CD14-positive monocyte (primary cell): Measurements from ENCODE around the gene CDKAL1. TPM values are rescaled to one million over a fixed set of nuclear protein-coding genes. Genes with fewer than 3 reads are reported as not detected.

Source experiments
- DNase-seq, 3 donors: peaks; one replicate each; pipeline ENCODE4 v3.0.0-alpha.2; 2011 to 2022
- H2AFZ ChIP-seq: 2 replicates; pipeline ENCODE4 v1.6.0; 2012; ENCODE audit warnings: mild to moderate bottlenecking, low read depth, low read length, inconsistent platforms; ENCODE audit not compliant: insufficient read depth, poor library complexity, severe bottlenecking
- H3K27ac ChIP-seq, 2 donors: 1 replicate in 1 of 2; 2 replicates in 1 of 2; pipeline ENCODE4 v1.5.1; 2012 to 2013; ENCODE audit warnings: low read length in 2 of 2, control low read depth in 1 of 2, inconsistent platforms in 1 of 2, low read depth in 1 of 2, mild to moderate bottlenecking in 1 of 2
- H3K27me3 ChIP-seq, 2 donors: one replicate each; pipeline versions ENCODE4 v1.6.0 to v1.6.1; 2011 to 2013; ENCODE audit warnings: low read length in 2 of 2; ENCODE audit not compliant: control insufficient read depth in 2 of 2, insufficient read depth in 2 of 2
- H3K36me3 ChIP-seq, 2 donors: replicated peaks in 1 of 2; 1 replicate in 1 of 2; 2 replicates in 1 of 2; pipeline versions ENCODE4 v1.5.1 to v1.6.1; 2012 to 2013; ENCODE audit warnings: low read length in 2 of 2, control low read depth in 1 of 2, inconsistent platforms in 1 of 2, mild to moderate bottlenecking in 1 of 2; ENCODE audit not compliant: insufficient read depth in 2 of 2, control insufficient read depth in 1 of 2
- H3K4me1 ChIP-seq, 2 donors: 1 replicate in 1 of 2; 2 replicates in 1 of 2; pipeline versions ENCODE4 v1.5.1 to v1.6.1; 2012 to 2013; ENCODE audit warnings: low read length in 2 of 2, control low read depth in 1 of 2, inconsistent platforms in 1 of 2, mild to moderate bottlenecking in 1 of 2, moderate library complexity in 1 of 2; ENCODE audit not compliant: insufficient read depth in 2 of 2, control insufficient read depth in 1 of 2
- H3K4me2 ChIP-seq: replicated peaks from 2 replicates; pipeline ENCODE3; 2012; ENCODE audit warnings: low read length, moderate library complexity, mild to moderate bottlenecking; ENCODE audit not compliant: poor library complexity, severe bottlenecking; ENCODE audit errors: extremely low read depth
- H3K4me3 ChIP-seq, 3 experiments: fragments of 200-600 bp in 1 of 3; sonication (generic) in 1 of 3; replicated peaks in 1 of 3; 1 replicate in 2 of 3; 2 replicates in 1 of 3; pipeline ENCODE4 v1.5.1; 2011 to 2013; ENCODE audit warnings: low read length in 3 of 3, mild to moderate bottlenecking in 3 of 3, control low read depth in 2 of 3, low read depth in 2 of 3, inconsistent platforms in 1 of 3, moderate library complexity in 1 of 3
- H3K79me2 ChIP-seq: 2 replicates; pipeline ENCODE4 v1.6.0; 2012; ENCODE audit warnings: mild to moderate bottlenecking, control low read depth, inconsistent platforms, low read length, moderate library complexity; ENCODE audit not compliant: insufficient read depth
- H3K9ac ChIP-seq: 2 replicates; pipeline ENCODE4 v1.6.0; 2017; ENCODE audit warnings: low read length, mild to moderate bottlenecking; ENCODE audit not compliant: insufficient read depth, poor library complexity, severe bottlenecking
- H3K9me3 ChIP-seq, 2 donors: replicated peaks in 1 of 2; 1 replicate in 1 of 2; 2 replicates in 1 of 2; pipeline versions ENCODE4 v1.5.1 to v1.6.1; 2012 to 2013; ENCODE audit warnings: low read length in 2 of 2, control low read depth in 1 of 2; ENCODE audit not compliant: control insufficient read depth in 1 of 2, insufficient read depth in 1 of 2
- H4K20me1 ChIP-seq: 2 replicates; pipeline ENCODE4 v1.6.0; 2012; ENCODE audit warnings: mild to moderate bottlenecking, low read length, control low read depth, moderate library complexity; ENCODE audit not compliant: insufficient read depth
- H3K27ac Mint-ChIP-seq, 7 donors: one replicate each; pipeline ENCODE4 v1.8.0; 2020; ENCODE audit warnings: mild to moderate bottlenecking in 7 of 7, mixed read lengths in 7 of 7, moderate library complexity in 6 of 7, inconsistent platforms in 2 of 7
- H3K27me3 Mint-ChIP-seq, 3 donors: one replicate each; pipeline ENCODE4 v1.8.0; 2021 to 2022; ENCODE audit warnings: low read depth in 3 of 3, mild to moderate bottlenecking in 3 of 3, mixed read lengths in 3 of 3, moderate library complexity in 3 of 3, inconsistent platforms in 1 of 3
- H3K36me3 Mint-ChIP-seq, 2 donors: one replicate each; pipeline ENCODE4 v1.8.0; 2020; ENCODE audit warnings: mixed read lengths in 2 of 2, inconsistent platforms in 1 of 2, mild to moderate bottlenecking in 1 of 2
- H3K4me1 Mint-ChIP-seq: one replicate; pipeline ENCODE4 v1.8.0; 2020; ENCODE audit warnings: mild to moderate bottlenecking, mixed read lengths
- H3K4me3 Mint-ChIP-seq, 2 donors: one replicate each; pipeline ENCODE4 v1.8.0; 2020; ENCODE audit warnings: mild to moderate bottlenecking in 2 of 2, mixed read lengths in 2 of 2, moderate library complexity in 1 of 2
- H3K9me3 Mint-ChIP-seq, 7 donors: one replicate each; pipeline ENCODE4 v1.8.0; 2020 to 2022; ENCODE audit warnings: mixed read lengths in 7 of 7, mild to moderate bottlenecking in 6 of 7, moderate library complexity in 6 of 7, inconsistent platforms in 2 of 7
- CTCF ChIP-seq: fragments of 200-600 bp; IDR thresholded peaks from one replicate; pipeline ENCODE4 v1.8.0; 2022; ENCODE audit warnings: antibody characterized with exemption, mild to moderate bottlenecking
- WGBS: methylation state at CpG from one replicate; pipeline ENCODE4 v1.1.5; 2013; ENCODE audit warnings: missing lambda C conversion rate; ENCODE audit not compliant: insufficient coverage; 5-methylcytosine and 5-hydroxymethylcytosine counted together
- intact Hi-C, 2 donors: fragments of 100-400 bp; cut with micrococcal nuclease; formaldehyde crosslinking; loops; one replicate each; pipeline versions ENCODE4 v1.15.0 to v1.15.1; 2023
- polyA plus RNA-seq, 3 donors: library from polyadenylated mRNA; depleted of rRNA in 1 of 3; unstranded in 2 of 3; stranded (reverse) in 1 of 3; fragments of 300-500 nt in 2 of 3; fragments of >200 nt in 1 of 3; fragmentation: Illumina TruSeq in 2 of 3; gene quantifications; 1 replicate in 2 of 3; 2 replicates in 1 of 3; pipeline ENCODE4 v1.2.3, GENCODE V29; 2012 to 2021

CDKAL1 gene
- polyA plus RNA-seq, 3 donors: 3.2 to 12.4 (median 8.3) TPM

GRCh38 chr6:20997770-20998147 is 463.5 kb downstream of the CDKAL1 start:
- H3K36me3 Mint-ChIP-seq: peaks cover 19 to 20% of the 10 kb centered on the region in 2 donors
- Histone ChIP-seq H3K27ac (no peak overlapping the region), H3K4me3 (no peak overlapping the region), H3K79me2 (no peaks in the 10 kb centered on the region), H3K4me1 (no peaks in the 10 kb centered on the region), H3K36me3 (peaks cover 0 to 8% of the 10 kb centered on the region in 2 donors), H3K9me3 (peaks cover 0 to 7% of the 10 kb centered on the region in 2 donors), H4K20me1 (no peaks in the 10 kb centered on the region), H3K4me2 (no peak overlapping the region), H2AFZ (no peak overlapping the region), H3K9ac (no peak overlapping the region), H3K27me3 (no peaks in the 10 kb centered on the region)
- WGBS: 100% methylated on average over 1 of the region's 3 CpGs
- intact Hi-C loops: no loop called here
- TF ChIP-seq CTCF: no peak
- DNase-seq: no peak
- H3K4me3 Mint-ChIP-seq: no peak overlapping the region
- no peaks in the 10 kb centered on the region for H3K27me3 Mint-ChIP-seq
- H3K9me3 Mint-ChIP-seq: peaks cover 0 to 13% (median 8%) of the 10 kb centered on the region in 7 donors
- H3K27ac Mint-ChIP-seq: no peak overlapping the region
- no peaks in the 10 kb centered on the region for H3K4me1 Mint-ChIP-seq

- no peak overlapping the region for H3K4me3 ChIP-seq
- H3K36me3 ChIP-seq: peaks cover 0 to 8% of the 10 kb centered on the region in 2 donors
- H3K4me2 ChIP-seq: no peak overlapping the region
- Mint-ChIP-seq H3K36me3 (peaks cover 19 to 22% of the 10 kb centered on the region in 2 donors), H3K4me3 (no peak overlapping the region), H3K9me3 (peaks cover 0 to 8% (median 7%) of the 10 kb centered on the region in 7 donors), H3K27ac (peak overlapping the region in 1 of 7 donors; percentile 14), H3K4me1 (no peaks in the 10 kb centered on the region), H3K27me3 (no peaks in the 10 kb centered on the region)
- no peak overlapping the region for H3K9ac ChIP-seq
- H3K4me1 ChIP-seq: no peaks in the 10 kb centered on the region
- intact Hi-C loops: no loop called here
- H3K9me3 ChIP-seq: peaks cover 0 to 4% of the 10 kb centered on the region in 2 donors
- no peak for TF ChIP-seq CTCF
- no peaks in the 10 kb centered on the region for H3K27me3 ChIP-seq
- DNase-seq: no peak
- H3K27ac ChIP-seq: no peak overlapping the region
- WGBS: 100% methylated on average over 2 of the region's 6 CpGs
- no peaks in the 10 kb centered on the region for H4K20me1 ChIP-seq
- H3K79me2 ChIP-seq: no peaks in the 10 kb centered on the region
- H2AFZ ChIP-seq: no peak overlapping the region
Measured at GRCh38 chr6:20998748-20999448, 464.6 kb downstream of the CDKAL1 start.
